ENCODE measurements around the gene PIAS4. TPM values are rescaled to one million over a fixed set of nuclear protein-coding genes. Genes with fewer than 3 reads are reported as not detected.

PIAS4 gene
- total RNA-seq, 1 donor from 2014 or later: 26.7 TPM

DNA sequence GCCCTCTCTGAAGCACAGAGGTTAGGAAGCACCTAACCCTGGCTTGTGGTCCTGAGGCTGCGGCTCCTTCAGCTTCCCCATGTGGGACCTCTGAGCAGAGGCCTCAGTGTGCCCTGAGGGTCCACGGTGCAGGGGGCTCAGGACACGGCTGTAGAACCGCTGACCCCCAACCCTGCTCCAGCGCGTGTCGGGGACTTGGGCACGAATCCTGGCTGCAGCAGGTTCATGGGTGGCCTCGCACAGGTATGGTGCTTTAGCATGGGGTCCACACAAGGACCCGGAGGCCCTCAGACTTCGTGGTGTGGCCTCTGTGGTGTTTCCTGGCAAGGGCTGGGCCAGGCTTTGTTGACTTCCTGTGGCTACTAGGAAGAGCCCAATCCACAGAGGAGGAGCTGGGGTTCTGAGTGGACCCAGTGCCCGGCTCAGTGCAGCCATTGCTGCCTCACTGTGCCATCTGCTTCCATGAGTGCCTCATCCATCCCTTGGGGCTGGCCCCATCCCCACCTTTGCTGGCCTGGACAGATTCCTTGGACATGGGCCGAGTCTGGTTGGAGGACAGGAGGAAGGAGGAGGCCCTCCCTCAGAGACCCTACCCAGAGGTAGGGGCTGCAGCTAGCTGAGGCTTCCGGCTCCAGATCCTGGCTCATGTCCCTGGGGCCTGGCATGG, 34.7 kb downstream of the PIAS4 start:
- DNase-seq (ENCODE audit: low read depth): no peak
- TF ChIP-seq, protein P1, sequence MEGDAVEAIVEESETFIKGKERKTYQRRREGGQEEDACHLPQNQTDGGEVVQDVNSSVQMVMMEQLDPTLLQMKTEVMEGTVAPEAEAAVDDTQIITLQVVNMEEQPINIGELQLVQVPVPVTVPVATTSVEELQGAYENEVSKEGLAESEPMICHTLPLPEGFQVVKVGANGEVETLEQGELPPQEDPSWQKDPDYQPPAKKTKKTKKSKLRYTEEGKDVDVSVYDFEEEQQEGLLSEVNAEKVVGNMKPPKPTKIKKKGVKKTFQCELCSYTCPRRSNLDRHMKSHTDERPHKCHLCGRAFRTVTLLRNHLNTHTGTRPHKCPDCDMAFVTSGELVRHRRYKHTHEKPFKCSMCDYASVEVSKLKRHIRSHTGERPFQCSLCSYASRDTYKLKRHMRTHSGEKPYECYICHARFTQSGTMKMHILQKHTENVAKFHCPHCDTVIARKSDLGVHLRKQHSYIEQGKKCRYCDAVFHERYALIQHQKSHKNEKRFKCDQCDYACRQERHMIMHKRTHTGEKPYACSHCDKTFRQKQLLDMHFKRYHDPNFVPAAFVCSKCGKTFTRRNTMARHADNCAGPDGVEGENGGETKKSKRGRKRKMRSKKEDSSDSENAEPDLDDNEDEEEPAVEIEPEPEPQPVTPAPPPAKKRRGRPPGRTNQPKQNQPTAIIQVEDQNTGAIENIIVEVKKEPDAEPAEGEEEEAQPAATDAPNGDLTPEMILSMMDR (conservative IDR thresholded peaks at IDR 0.05; ENCODE audit: low read depth, low read length): no peak
- no peak overlapping the region for H3K4me3 ChIP-seq (ENCODE audit: low read depth, low read length)

DNA sequence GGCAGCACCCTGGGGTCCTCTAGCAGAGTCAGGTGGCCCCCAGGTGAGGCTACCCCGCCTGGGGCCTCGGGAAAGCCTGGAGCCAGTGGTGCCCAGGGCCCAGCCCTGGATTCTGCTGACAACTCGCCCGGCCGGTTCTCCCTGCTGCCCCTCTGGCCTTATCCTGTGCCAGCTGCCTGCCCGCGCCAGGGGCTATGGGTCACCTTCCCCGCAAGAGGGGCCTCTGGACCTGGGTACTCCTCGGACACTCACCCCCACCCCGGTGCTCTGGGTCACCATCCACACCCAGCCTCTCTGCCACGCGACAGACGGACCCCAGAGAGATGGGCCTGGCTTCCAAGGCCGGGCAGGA, 35.2 kb downstream of the PIAS4 start:
- no peak overlapping the region for H3K4me3 ChIP-seq (ENCODE audit: low read depth, low read length)
- TF ChIP-seq, protein P1 (conservative IDR thresholded peaks at IDR 0.05; ENCODE audit: low read depth, low read length): no peak
- no peak for DNase-seq (ENCODE audit: low read depth)

DNA sequence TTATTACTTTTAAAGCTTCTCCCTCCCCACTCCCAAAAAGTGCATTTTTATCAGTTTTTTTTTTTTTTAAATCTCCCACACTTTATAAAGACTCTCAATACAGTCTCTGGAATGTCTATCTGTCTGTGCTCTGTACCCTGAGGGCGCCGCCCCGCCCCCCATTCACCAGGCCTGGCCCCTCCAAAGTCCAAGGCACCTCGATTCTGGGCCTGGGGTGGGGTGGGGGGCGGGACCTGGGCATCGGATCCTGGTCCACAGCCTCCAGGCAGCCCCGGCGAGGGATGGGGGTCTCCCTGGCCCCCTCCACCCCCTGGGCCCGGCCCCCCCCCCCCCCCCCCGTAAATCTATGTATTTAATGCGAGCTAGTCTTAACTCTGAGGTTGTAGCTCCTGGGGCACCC, 35.9 kb downstream of the PIAS4 start:
- no peak for DNase-seq (ENCODE audit: low read depth)
- TF ChIP-seq, protein P1 (conservative IDR thresholded peaks at IDR 0.05; ENCODE audit: low read depth, low read length): no peak
- H3K4me3 ChIP-seq (ENCODE audit: low read depth, low read length): no peak overlapping the region

DNA sequence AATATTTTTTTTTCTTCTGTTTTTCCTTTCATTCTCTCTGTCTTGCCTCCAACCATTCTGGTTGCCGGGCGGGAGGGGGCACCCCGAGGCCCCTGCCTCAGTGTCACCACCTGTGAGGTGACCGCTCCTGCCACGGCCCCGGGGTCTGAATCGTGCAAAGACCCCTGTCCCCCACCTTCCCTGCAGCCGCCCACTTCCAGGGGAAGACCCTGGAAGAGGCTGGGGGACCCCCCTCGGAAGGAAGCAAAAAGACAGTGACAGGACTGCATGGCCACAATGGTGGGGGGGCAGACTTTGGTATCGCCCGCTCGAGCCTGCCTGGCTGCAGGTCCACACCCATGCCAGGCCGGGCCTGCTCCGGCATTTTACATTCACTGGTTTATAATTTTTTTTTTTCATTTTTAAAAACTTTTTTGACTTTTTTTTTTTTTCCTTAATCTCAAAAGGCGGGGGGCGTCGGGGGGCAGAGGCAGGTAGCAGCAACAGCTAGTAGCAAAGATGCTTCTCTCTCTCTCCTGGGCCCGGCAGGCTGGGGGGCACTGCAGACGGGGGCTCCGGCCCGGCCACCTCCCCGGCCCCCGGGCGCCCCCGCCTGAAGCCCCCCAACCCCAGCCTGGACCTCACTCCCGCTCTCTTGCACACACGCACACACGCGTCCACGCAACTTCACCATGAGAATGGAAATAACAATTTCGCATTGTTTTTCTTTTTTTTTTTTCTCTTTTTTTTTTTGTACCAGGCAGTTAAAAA, 36.6 kb downstream of the PIAS4 start:
- H3K4me3 ChIP-seq (ENCODE audit: low read depth, low read length): no peak overlapping the region
- DNase-seq (ENCODE audit: low read depth): no peak
- TF ChIP-seq, protein P1 (conservative IDR thresholded peaks at IDR 0.05; ENCODE audit: low read depth, low read length): no peak

DNA sequence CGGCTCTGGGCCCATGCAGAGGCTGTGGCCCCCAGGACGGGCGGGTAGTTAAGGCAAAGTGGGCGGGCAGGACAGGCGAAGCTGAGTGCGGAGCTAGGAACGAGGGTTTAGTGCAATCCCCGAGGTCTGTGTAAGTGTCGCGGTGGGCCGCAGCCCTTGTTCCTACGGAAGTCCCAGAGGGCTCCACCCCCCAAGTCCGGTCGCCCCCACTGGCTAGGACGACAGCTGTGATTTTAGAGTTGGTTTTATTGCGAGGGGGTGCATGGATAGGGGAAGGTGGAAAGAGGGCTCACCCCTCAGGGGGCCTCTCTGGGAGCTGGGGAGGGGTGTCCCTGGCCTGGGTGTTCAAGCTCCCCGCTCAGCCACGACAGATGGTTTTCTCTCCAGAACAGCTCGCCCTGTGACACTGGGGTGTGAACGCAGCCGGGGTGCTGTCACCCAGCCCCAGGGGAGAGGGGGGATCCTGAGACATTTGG, 37.5 kb downstream of the PIAS4 start:
- DNase-seq (ENCODE audit: low read depth): no peak
- H3K4me3 ChIP-seq (ENCODE audit: low read depth, low read length): no peak overlapping the region
- TF ChIP-seq, protein P1 (conservative IDR thresholded peaks at IDR 0.05; ENCODE audit: low read depth, low read length): no peak

DNA sequence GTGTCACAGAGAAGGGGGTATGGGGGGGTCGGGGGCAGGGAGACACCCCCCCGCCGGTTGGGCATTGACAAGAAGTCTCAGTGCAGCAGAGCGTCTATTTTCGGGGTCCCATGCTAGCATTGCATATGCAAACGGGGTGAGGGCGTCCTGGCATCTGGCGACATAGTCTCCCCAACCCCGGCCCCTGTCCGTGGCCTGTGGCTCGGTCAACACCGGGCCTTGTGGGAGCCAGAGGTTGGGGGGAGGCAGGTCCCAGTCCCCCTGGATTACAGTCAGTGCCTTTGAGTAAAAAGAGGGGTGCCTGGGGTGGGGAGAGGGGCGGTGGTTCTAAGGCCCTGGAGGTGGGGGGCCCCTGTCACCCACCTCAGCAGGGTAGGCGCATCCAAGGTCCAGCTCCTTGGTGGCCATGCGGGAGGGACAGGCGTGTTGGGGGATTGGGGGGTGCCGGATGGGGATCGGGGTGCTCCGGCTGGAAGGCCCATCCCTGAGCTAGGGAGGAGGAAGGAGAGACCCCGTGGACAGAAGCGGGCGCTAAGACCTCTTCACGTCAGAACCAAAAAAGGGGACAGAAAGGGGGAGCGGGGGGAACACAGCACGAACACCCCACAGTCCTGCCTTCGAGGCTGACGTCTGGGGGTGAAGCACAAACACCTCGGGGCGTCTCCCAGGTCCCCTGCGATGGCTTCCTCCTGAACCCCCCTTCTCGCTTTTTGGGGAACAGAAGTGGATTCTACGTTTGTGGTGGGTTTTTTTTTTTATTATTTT, 38.2 kb downstream of the PIAS4 start:
- no peak overlapping the region for H3K4me3 ChIP-seq (ENCODE audit: low read depth, low read length)
- TF ChIP-seq, protein P1 (conservative IDR thresholded peaks at IDR 0.05; ENCODE audit: low read depth, low read length): no peak
- DNase-seq (ENCODE audit: low read depth): no peak

Data from epithelial cell of proximal tubule (primary cell).